SK-N-SH (cell line): ENCODE measurements around the gene PDE6D. TPM values are rescaled to one million over a fixed set of nuclear protein-coding genes. Genes with fewer than 3 reads are reported as not detected.

ENCODE experiments used
- CTCF ChIA-PET: fragments of 300-600, 350-600 bp; formaldehyde crosslinking; extraction: SDS; loops from one replicate; lab custom pipeline; 2021; lab: Yijun Ruan, JAX
- POLR2A ChIA-PET: fragments of 350-600 bp; sonication (Branson Sonifier 250); formaldehyde crosslinking; extraction: SDS; loops from one replicate; lab custom pipeline; 2020; ENCODE audit warnings: antibody characterized with exemption, inconsistent platforms; lab: Yijun Ruan, JAX
- DNase-seq: peaks from one replicate; pipeline ENCODE4 v3.0.0; 2012
- H2AFZ ChIP-seq: fragments of 200-600 bp; sonication (generic); 2 replicates; pipeline ENCODE4 v1.8.1; 2016; ENCODE audit warnings: antibody characterized with exemption, mild to moderate bottlenecking, low read depth
- H3F3A ChIP-seq: fragments of 200-600 bp; sonication (generic); replicated peaks from 2 replicates; pipeline ENCODE3; 2016; ENCODE audit warnings: antibody characterized with exemption, mild to moderate bottlenecking; ENCODE audit not compliant: insufficient read depth
- H3K27ac ChIP-seq, 2 experiments: fragments of 200-500 bp in 1 of 2; fragments of 200-600 bp in 1 of 2; sonication (Bioruptor generic) in 1 of 2; sonication (generic), shearing (Covaris generic) in 1 of 2; 2 replicates each; pipeline versions ENCODE4 v1.5.1 to v1.6.1; 2014 to 2016; ENCODE audit warnings: low read depth in 2 of 2, inconsistent platforms in 1 of 2, low read length in 1 of 2, mild to moderate bottlenecking in 1 of 2, mixed read lengths in 1 of 2
- H3K27me3 ChIP-seq: fragments of 200-600 bp; sonication (generic), shearing (Covaris generic); 2 replicates; pipeline ENCODE4 v1.6.1; 2016; ENCODE audit warnings: mixed run types; ENCODE audit not compliant: insufficient read depth
- H3K36me3 ChIP-seq, 2 experiments: fragments of 200-500 bp in 1 of 2; fragments of 200-600 bp in 1 of 2; sonication (Bioruptor generic) in 1 of 2; sonication (generic) in 1 of 2; replicated peaks in 1 of 2; 2 replicates each; pipeline versions ENCODE3 to v1.5.1; 2014 to 2016; ENCODE audit warnings: low read length in 1 of 2, mild to moderate bottlenecking in 1 of 2; ENCODE audit not compliant: insufficient read depth in 2 of 2, control insufficient read depth in 1 of 2
- H3K4me1 ChIP-seq, 2 experiments: fragments of 200-500 bp in 1 of 2; fragments of 200-600 bp in 1 of 2; sonication (Bioruptor generic) in 1 of 2; sonication (generic), shearing (Covaris generic) in 1 of 2; 2 replicates each; pipeline versions ENCODE4 v1.5.1 to v1.6.1; 2014 to 2016; ENCODE audit warnings: low read depth in 1 of 2, low read length in 1 of 2, mixed run types in 1 of 2; ENCODE audit not compliant: insufficient read depth in 2 of 2, control insufficient read depth in 1 of 2
- H3K4me2 ChIP-seq: fragments of 200-600 bp; sonication (generic), shearing (Covaris generic); 2 replicates; pipeline ENCODE4 v1.6.1; 2017; ENCODE audit warnings: mixed run types
- H3K4me3 ChIP-seq, 2 experiments: fragments of 200-500 bp in 1 of 2; fragments of 200-600 bp in 1 of 2; sonication (Bioruptor generic) in 1 of 2; sonication (generic), shearing (Covaris generic) in 1 of 2; 2 replicates each; pipeline versions ENCODE4 v1.5.1 to v1.8.1; 2014 to 2016; ENCODE audit warnings: low read depth in 2 of 2, inconsistent platforms in 1 of 2, low read length in 1 of 2, mild to moderate bottlenecking in 1 of 2, mixed read lengths in 1 of 2, moderate library complexity in 1 of 2
- H3K79me2 ChIP-seq: fragments of 200-600 bp; sonication (generic); 2 replicates; pipeline ENCODE4 v1.8.1; 2017; ENCODE audit warnings: mild to moderate bottlenecking; ENCODE audit not compliant: insufficient read depth
- H3K9ac ChIP-seq: fragments of 200-600 bp; sonication (generic); 2 replicates; pipeline ENCODE4 v1.6.1; 2017; ENCODE audit warnings: mixed run types
- H3K9me2 ChIP-seq: fragments of 200-600 bp; sonication (generic); 2 replicates; pipeline ENCODE4 v1.6.1; 2017; ENCODE audit warnings: mixed run types
- H3K9me3 ChIP-seq: fragments of 200-600 bp; sonication (generic); 2 replicates; pipeline ENCODE4 v1.6.1; 2017; ENCODE audit warnings: mixed run types, mild to moderate bottlenecking, moderate library complexity
- H4K20me1 ChIP-seq: fragments of 200-600 bp; sonication (generic); 2 replicates; pipeline ENCODE4 v1.6.1; 2017; ENCODE audit warnings: mild to moderate bottlenecking, mixed run types; ENCODE audit not compliant: insufficient read depth
- ELF1 ChIP-seq: IDR thresholded peaks from 2 replicates; pipeline ENCODE4 v1.4.0; 2012
- EP300 ChIP-seq, 2 experiments: IDR thresholded peaks; 2 replicates each; pipeline versions ENCODE4 v1.4.0 to v1.6.1; 2012; ENCODE audit warnings: borderline replicate concordance in 1 of 2, low read depth in 1 of 2, low read length in 1 of 2
- EZH2phosphoT487 ChIP-seq: fragments of 200-600 bp; sonication (generic); IDR thresholded peaks from 2 replicates; pipeline ENCODE4 v1.6.1; 2017; ENCODE audit warnings: low read depth, mixed run types, mild to moderate bottlenecking, antibody characterized with exemption, moderate library complexity, borderline replicate concordance
- GABPA ChIP-seq: IDR thresholded peaks from 2 replicates; pipeline ENCODE4 v1.4.0; 2012; ENCODE audit warnings: low read depth, mild to moderate bottlenecking
- NFIC ChIP-seq: IDR thresholded peaks from 2 replicates; pipeline ENCODE4 v1.4.0; 2012; ENCODE audit warnings: borderline replicate concordance
- RAD21 ChIP-seq: IDR thresholded peaks from 2 replicates; pipeline ENCODE4 v1.6.1; 2012; ENCODE audit warnings: mild to moderate bottlenecking, low read length
- TCF12 ChIP-seq: IDR thresholded peaks from 2 replicates; pipeline ENCODE4 v1.4.0; 2012
- TEAD4 ChIP-seq: IDR thresholded peaks from 2 replicates; pipeline ENCODE4 v1.4.0; 2012; ENCODE audit warnings: mild to moderate bottlenecking, borderline replicate concordance; ENCODE audit not compliant: insufficient read depth
- YY1 ChIP-seq: IDR thresholded peaks from 2 replicates; pipeline ENCODE4 v1.4.0; 2012; ENCODE audit warnings: low read depth, mild to moderate bottlenecking
- WGBS: methylation state at CpG from one replicate; pipeline ENCODE4 v1.1.6; 2017; ENCODE audit warnings: low lambda C conversion rate; 5-methylcytosine and 5-hydroxymethylcytosine counted together
- polyA plus RNA-seq, 3 experiments: library from polyadenylated mRNA; depleted of rRNA; stranded (reverse); fragments of >200 nt; gene quantifications; 2 replicates each; pipeline ENCODE4 v1.2.3, GENCODE V29; 2012
- TF ChIP-seq, protein P1 (sequence below): fragments of 200-600 bp; sonication (generic); IDR thresholded peaks from 2 replicates; pipeline ENCODE4 v1.6.1; 2017; ENCODE audit warnings: antibody characterized with exemption, mild to moderate bottlenecking, moderate library complexity
- TF ChIP-seq, protein P2 (sequence below): fragments of 150-350 bp; IDR thresholded peaks from 2 replicates; pipeline ENCODE4 v1.6.1; 2016; ENCODE audit warnings: mild to moderate bottlenecking, low read depth, low read length
- TF ChIP-seq, protein P3 (sequence below): IDR thresholded peaks from 2 replicates; pipeline ENCODE4; 2012
- TF ChIP-seq, protein P4 (sequence below): IDR thresholded peaks from 2 replicates; pipeline ENCODE4 v1.4.0; 2012; ENCODE audit warnings: low read depth

Gene PDE6D
- polyA plus RNA-seq, 1 of the 3 experiments (the other 2 are of a cell fraction): 33.9 TPM

DNA sequence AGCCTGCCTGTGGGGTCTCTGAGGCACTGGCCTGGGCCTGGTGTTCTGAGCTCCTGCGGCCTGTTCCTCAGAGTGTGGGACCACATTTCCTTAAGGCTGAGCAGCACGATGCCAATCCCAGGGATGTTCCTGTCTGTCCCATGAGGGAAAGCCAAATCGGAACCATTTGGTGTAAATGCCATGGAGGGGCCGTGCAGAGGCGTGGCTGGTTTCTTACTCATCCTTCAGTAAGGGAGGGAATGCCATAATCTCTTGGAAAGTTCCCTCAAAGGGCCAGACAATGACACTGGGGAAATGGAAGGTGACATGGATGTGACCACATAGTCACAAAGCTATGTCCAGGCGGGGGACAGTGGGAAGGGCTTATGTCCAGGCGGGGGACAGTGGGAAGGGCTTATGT, 87.1 kb downstream of the PDE6D start:
- Histone ChIP-seq H3K79me2 (no peaks in the 10 kb centered on the region), H2AFZ (no peak overlapping the region), H3K27me3 (no peaks in the 10 kb centered on the region), H3K4me1 (peaks cover 0 to 10% of the 10 kb centered on the region in 2 experiments; a peak in 1 of 4 replicates), H3K27ac (no peak overlapping the region), H3K36me3 (no peaks in the 10 kb centered on the region), H3K4me3 (no peak overlapping the region), H3K9ac (no peak overlapping the region), H3K9me2 (no peaks in the 10 kb centered on the region), H4K20me1 (no peaks in the 10 kb centered on the region), H3K4me2 (no peak overlapping the region), H3F3A (no peaks in the 10 kb centered on the region), H3K9me3 (no peaks in the 10 kb centered on the region)
- ChIA-PET POLR2A (no interaction called here), CTCF (interaction anchor here (0.7 to 34.6 kb wide), 3 partner anchors 9 to 225 kb away, joined by 3 to 1218 read pairs (median 1218); partner anchors contain the start of gene PTMA)
- 84% methylated on average over 7 of the region's 7 CpGs for WGBS
- no peak for DNase-seq
- TF ChIP-seq EZH2phosphoT487 (no peak), RAD21 (no peak), TCF12 (no peak), GABPA (no peak)
- TF ChIP-seq, protein P1, sequence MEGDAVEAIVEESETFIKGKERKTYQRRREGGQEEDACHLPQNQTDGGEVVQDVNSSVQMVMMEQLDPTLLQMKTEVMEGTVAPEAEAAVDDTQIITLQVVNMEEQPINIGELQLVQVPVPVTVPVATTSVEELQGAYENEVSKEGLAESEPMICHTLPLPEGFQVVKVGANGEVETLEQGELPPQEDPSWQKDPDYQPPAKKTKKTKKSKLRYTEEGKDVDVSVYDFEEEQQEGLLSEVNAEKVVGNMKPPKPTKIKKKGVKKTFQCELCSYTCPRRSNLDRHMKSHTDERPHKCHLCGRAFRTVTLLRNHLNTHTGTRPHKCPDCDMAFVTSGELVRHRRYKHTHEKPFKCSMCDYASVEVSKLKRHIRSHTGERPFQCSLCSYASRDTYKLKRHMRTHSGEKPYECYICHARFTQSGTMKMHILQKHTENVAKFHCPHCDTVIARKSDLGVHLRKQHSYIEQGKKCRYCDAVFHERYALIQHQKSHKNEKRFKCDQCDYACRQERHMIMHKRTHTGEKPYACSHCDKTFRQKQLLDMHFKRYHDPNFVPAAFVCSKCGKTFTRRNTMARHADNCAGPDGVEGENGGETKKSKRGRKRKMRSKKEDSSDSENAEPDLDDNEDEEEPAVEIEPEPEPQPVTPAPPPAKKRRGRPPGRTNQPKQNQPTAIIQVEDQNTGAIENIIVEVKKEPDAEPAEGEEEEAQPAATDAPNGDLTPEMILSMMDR: no peak

DNA sequence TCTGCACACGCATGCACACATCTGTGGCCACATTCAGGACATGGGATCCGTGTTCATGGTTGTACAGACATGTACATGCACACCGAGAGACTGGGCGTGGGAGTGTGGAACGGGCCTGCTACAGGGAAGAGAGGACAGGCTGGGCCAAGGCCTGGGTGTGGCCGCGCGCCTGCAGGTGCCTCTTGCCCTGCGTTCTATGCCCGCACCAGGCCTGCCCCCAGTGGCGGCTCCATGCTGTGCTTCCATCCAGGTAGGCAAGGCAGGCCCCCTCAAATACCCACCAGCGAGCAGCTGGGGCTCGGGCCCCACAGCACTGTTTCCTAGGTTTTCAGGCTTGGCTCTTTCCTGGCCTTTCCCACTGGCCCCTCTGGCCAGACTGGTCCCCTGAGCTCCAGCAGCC, 88.2 kb downstream of the PDE6D start:
- Histone ChIP-seq H3K27ac (no peak overlapping the region), H3K9me3 (no peaks in the 10 kb centered on the region), H3K9me2 (no peaks in the 10 kb centered on the region), H3K9ac (no peak overlapping the region), H2AFZ (no peak overlapping the region), H3K4me3 (no peak overlapping the region), H3K4me2 (no peak overlapping the region), H3K27me3 (no peaks in the 10 kb centered on the region), H3K79me2 (no peaks in the 10 kb centered on the region), H3K4me1 (peaks cover 0 to 10% of the 10 kb centered on the region in 2 experiments; a peak in 1 of 4 replicates), H3F3A (no peaks in the 10 kb centered on the region), H4K20me1 (no peaks in the 10 kb centered on the region), H3K36me3 (no peaks in the 10 kb centered on the region)
- CTCF ChIA-PET: interaction anchor here (0.6 to 34.6 kb wide), 4 partner anchors 7 to 386 kb away, joined by 3 to 1218 read pairs (median 611); partner anchors contain the start of gene PTMA
- POLR2A ChIA-PET: no interaction called here
- WGBS: 89% methylated on average over 7 of the region's 13 CpGs
- DNase-seq: no peak
- TF ChIP-seq, protein P2, sequence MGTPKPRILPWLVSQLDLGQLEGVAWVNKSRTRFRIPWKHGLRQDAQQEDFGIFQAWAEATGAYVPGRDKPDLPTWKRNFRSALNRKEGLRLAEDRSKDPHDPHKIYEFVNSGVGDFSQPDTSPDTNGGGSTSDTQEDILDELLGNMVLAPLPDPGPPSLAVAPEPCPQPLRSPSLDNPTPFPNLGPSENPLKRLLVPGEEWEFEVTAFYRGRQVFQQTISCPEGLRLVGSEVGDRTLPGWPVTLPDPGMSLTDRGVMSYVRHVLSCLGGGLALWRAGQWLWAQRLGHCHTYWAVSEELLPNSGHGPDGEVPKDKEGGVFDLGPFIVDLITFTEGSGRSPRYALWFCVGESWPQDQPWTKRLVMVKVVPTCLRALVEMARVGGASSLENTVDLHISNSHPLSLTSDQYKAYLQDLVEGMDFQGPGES: no peak
- TF ChIP-seq, protein P3, sequence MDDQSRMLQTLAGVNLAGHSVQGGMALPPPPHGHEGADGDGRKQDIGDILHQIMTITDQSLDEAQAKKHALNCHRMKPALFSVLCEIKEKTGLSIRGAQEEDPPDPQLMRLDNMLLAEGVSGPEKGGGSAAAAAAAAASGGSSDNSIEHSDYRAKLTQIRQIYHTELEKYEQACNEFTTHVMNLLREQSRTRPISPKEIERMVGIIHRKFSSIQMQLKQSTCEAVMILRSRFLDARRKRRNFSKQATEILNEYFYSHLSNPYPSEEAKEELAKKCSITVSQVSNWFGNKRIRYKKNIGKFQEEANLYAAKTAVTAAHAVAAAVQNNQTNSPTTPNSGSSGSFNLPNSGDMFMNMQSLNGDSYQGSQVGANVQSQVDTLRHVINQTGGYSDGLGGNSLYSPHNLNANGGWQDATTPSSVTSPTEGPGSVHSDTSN: no peak
- TF ChIP-seq, protein P4, sequence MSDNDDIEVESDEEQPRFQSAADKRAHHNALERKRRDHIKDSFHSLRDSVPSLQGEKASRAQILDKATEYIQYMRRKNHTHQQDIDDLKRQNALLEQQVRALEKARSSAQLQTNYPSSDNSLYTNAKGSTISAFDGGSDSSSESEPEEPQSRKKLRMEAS: no peak
- no peak for TF ChIP-seq EZH2phosphoT487
- no peak for TF ChIP-seq EP300 (IDR thresholded peaks at IDR 0.05; ENCODE audit: borderline replicate concordance in 1 of 2, low read depth in 1 of 2, low read length in 1 of 2)
- no peak for TF ChIP-seq NFIC
- no peak for TF ChIP-seq YY1
- TF ChIP-seq ELF1: no peak
- TF ChIP-seq TEAD4: no peak
